OCI-LY1 (cell line): ENCODE data around the gene TMEM156.

Experiments used
- H2AFZ ChIP-seq: fragments of 200-600 bp; sonication (generic), shearing (Covaris generic); 2 replicates; pipeline ENCODE4 v1.6.0; 2014; ENCODE audit warnings: antibody characterized with exemption, mild to moderate bottlenecking, low read length
- H3F3A ChIP-seq: fragments of 200-600 bp; sonication (generic), shearing (Covaris generic); 2 replicates; pipeline ENCODE4 v1.6.0; 2014; ENCODE audit warnings: mild to moderate bottlenecking, antibody characterized with exemption, low read length, moderate library complexity; ENCODE audit not compliant: insufficient read depth
- H3K27ac ChIP-seq: fragments of 200-600 bp; sonication (generic); 2 replicates; pipeline ENCODE4 v1.5.1; 2014; ENCODE audit warnings: low read length, mixed run types, mild to moderate bottlenecking, low read depth; ENCODE audit not compliant: poor library complexity, severe bottlenecking
- H3K27me3 ChIP-seq: fragments of 200-600 bp; sonication (generic); 2 replicates; pipeline ENCODE4 v1.6.0; 2014; ENCODE audit warnings: antibody characterized with exemption, mild to moderate bottlenecking, low read length, moderate library complexity; ENCODE audit not compliant: insufficient read depth
- H3K36me3 ChIP-seq: fragments of 200-600 bp; sonication (generic); 2 replicates; pipeline ENCODE4 v1.6.1; 2014; ENCODE audit warnings: mild to moderate bottlenecking, antibody characterized with exemption, low read length, moderate library complexity, mixed read lengths; ENCODE audit not compliant: insufficient read depth
- H3K4me1 ChIP-seq: fragments of 200-600 bp; sonication (generic); 2 replicates; pipeline ENCODE4 v1.5.1; 2014; ENCODE audit warnings: mild to moderate bottlenecking, low read length, moderate library complexity; ENCODE audit not compliant: insufficient read depth, severe bottlenecking
- H3K4me2 ChIP-seq: fragments of 200-600 bp; sonication (generic), shearing (Covaris generic); 2 replicates; pipeline ENCODE4 v1.6.1; 2014; ENCODE audit warnings: low read length
- H3K4me3 ChIP-seq: fragments of 200-600 bp; sonication (generic); 2 replicates; pipeline ENCODE4 v1.5.1; 2014; ENCODE audit warnings: low read length, low read depth, mild to moderate bottlenecking, mixed read lengths; ENCODE audit not compliant: poor library complexity, severe bottlenecking
- H3K79me2 ChIP-seq: fragments of 200-600 bp; shearing (Covaris generic); 2 replicates; pipeline ENCODE4 v1.6.1; 2016; ENCODE audit warnings: mixed run types, low read length, mixed read lengths; ENCODE audit not compliant: insufficient read depth
- H3K9ac ChIP-seq: fragments of 200-600 bp; sonication (generic), shearing (Covaris generic); 2 replicates; pipeline ENCODE4 v1.6.1; 2014; ENCODE audit warnings: mild to moderate bottlenecking, low read length, mixed read lengths
- H3K9me2 ChIP-seq: fragments of 200-600 bp; sonication (generic), shearing (Covaris generic); 2 replicates; pipeline ENCODE4 v1.6.1; 2014; ENCODE audit warnings: low read depth, mild to moderate bottlenecking, low read length, mixed read lengths
- H3K9me3 ChIP-seq: fragments of 200-600 bp; shearing (Covaris generic); 2 replicates; pipeline ENCODE4 v1.6.1; 2014; ENCODE audit warnings: low read length, mixed read lengths
- H4K20me1 ChIP-seq: fragments of 200-600 bp; sonication (generic), shearing (Covaris generic); 2 replicates; pipeline ENCODE4 v1.6.0; 2016; ENCODE audit warnings: mild to moderate bottlenecking, low read length; ENCODE audit not compliant: insufficient read depth
- EZH2 ChIP-seq: fragments of 200-600 bp; sonication (generic), shearing (Covaris generic); IDR thresholded peaks from 2 replicates; pipeline ENCODE4 v1.8.0; 2017; ENCODE audit warnings: borderline replicate concordance, mixed run types, mild to moderate bottlenecking, antibody characterized with exemption, low read length, moderate library complexity, mixed read lengths
- TF ChIP-seq, protein P1 (sequence below): fragments of 200-600 bp; sonication (generic), shearing (Covaris generic); IDR thresholded peaks from 2 replicates; pipeline ENCODE4 v1.5.1; 2017; ENCODE audit warnings: mild to moderate bottlenecking, antibody characterized with exemption, low read length, moderate library complexity, mixed read lengths

Gene TMEM156

DNA sequence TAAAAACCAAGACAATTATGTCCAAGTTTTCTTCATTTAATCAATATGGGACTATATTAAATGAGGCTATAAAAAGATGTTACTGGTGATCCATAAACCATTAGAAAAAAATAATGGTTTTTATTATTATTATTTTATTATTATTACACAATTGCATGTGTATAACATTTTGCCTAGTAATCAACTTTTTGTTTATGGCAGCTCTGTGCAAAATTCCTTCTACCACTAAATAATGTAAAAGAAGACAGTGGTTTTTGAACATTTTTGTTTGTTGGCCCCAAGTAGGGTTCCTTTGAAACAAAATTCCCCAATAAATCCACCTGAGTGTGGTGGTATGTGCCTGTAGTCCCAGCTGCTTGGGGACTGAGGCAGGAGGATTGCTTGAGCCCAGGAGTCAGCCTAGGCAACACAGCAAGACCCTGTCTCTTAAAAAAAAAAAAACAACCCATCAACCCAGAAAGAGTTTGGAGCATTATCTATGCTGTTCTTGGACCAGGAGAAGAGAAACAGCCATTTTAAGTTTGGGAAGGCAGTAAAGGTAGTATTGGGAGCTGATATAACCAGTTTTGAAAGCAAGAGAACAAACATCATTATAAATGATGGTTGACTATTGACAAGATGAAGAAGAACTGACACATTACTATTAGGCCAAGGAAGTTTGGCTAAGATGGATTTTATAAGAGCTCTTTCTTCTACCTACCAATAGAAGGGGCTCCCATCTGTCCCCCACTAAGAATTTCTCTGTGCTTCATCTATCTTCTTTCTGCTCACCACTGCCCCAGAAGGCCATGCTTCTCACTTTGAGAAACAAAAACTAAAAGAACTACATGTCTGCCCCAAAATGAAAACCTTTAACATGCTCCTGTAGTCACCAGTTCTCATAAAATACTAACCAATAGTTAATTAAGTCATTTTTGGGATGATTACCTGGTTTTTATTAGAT, 2.2 kb downstream of the TMEM156 start:
- TF ChIP-seq, protein P1, sequence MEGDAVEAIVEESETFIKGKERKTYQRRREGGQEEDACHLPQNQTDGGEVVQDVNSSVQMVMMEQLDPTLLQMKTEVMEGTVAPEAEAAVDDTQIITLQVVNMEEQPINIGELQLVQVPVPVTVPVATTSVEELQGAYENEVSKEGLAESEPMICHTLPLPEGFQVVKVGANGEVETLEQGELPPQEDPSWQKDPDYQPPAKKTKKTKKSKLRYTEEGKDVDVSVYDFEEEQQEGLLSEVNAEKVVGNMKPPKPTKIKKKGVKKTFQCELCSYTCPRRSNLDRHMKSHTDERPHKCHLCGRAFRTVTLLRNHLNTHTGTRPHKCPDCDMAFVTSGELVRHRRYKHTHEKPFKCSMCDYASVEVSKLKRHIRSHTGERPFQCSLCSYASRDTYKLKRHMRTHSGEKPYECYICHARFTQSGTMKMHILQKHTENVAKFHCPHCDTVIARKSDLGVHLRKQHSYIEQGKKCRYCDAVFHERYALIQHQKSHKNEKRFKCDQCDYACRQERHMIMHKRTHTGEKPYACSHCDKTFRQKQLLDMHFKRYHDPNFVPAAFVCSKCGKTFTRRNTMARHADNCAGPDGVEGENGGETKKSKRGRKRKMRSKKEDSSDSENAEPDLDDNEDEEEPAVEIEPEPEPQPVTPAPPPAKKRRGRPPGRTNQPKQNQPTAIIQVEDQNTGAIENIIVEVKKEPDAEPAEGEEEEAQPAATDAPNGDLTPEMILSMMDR: peak; percentile 33; the same call in 1 of the 2 replicates
- TF ChIP-seq EZH2: no peak
- peak overlapping the region; percentile 89 for H3K27ac ChIP-seq
- peak overlapping the region; percentile 70 for H3K9ac ChIP-seq
- H3K36me3 ChIP-seq: peaks cover 25% of the 10 kb centered on the region
- no peaks in the 10 kb centered on the region for H3K9me3 ChIP-seq
- peaks cover 3% of the 10 kb centered on the region; the same call in 1 of the 2 replicates for H3F3A ChIP-seq
- H3K4me1 ChIP-seq: peaks cover 63% of the 10 kb centered on the region
- peak overlapping the region; percentile 86 for H3K4me2 ChIP-seq
- no peak overlapping the region; the same call in 1 of the 2 replicates for H2AFZ ChIP-seq
- H3K9me2 ChIP-seq: no peaks in the 10 kb centered on the region
- peaks cover 62% of the 10 kb centered on the region for H3K79me2 ChIP-seq
- no peaks in the 10 kb centered on the region for H3K27me3 ChIP-seq
- peak overlapping the region; percentile 84 for H3K4me3 ChIP-seq
- no peaks in the 10 kb centered on the region for H4K20me1 ChIP-seq

GRCh38 chr4:39026096-39026495, 6.1 kb downstream of the TMEM156 start:
- no peaks in the 10 kb centered on the region for H3F3A ChIP-seq
- H3K36me3 ChIP-seq: peaks cover 58% of the 10 kb centered on the region
- H3K9me3 ChIP-seq: peaks cover 5% of the 10 kb centered on the region
- H3K27ac ChIP-seq: peak overlapping the region; percentile 41
- no peak overlapping the region for H3K4me3 ChIP-seq
- H3K4me1 ChIP-seq: peaks cover 37% of the 10 kb centered on the region
- no peaks in the 10 kb centered on the region for H4K20me1 ChIP-seq
- H3K27me3 ChIP-seq: no peaks in the 10 kb centered on the region
- no peak overlapping the region for H3K9ac ChIP-seq
- H3K79me2 ChIP-seq: peaks cover 95% of the 10 kb centered on the region
- H3K4me2 ChIP-seq: no peak overlapping the region
- H2AFZ ChIP-seq: no peak overlapping the region
- no peak for TF ChIP-seq EZH2
- TF ChIP-seq, protein P1: no peak
- no peaks in the 10 kb centered on the region for H3K9me2 ChIP-seq

DNA sequence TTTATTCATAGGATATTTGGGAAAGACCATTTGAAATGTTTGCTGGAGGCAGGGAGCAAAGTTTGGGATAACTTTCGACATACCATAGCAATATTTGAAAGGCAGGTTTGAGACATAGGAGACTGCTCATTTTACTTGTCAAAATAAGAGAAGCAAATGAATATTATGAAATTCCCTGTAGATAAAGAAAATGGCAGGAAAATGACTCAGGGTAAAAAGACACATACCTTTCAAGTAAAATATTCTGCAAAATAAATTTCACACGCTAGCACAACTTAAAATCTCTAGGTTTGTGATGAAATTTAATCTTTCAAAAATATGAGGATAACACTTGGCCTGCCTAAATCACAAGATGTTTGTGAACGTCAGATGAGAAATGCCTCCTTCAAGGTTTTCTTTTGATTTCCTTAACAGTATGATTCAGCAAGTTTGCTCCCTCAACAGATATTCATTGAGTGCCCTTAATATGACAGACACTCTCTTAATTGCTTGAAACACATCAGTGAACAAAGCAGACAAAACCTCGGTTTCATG, 6.6 kb downstream of the TMEM156 start:
- H3K4me2 ChIP-seq: no peak overlapping the region
- H4K20me1 ChIP-seq: no peaks in the 10 kb centered on the region
- H3K4me3 ChIP-seq: no peak overlapping the region
- peaks cover 58% of the 10 kb centered on the region for H3K36me3 ChIP-seq
- H3K79me2 ChIP-seq: peaks cover 90% of the 10 kb centered on the region
- no peaks in the 10 kb centered on the region for H3F3A ChIP-seq
- no peaks in the 10 kb centered on the region for H3K27me3 ChIP-seq
- H3K9me3 ChIP-seq: peaks cover 5% of the 10 kb centered on the region
- no peaks in the 10 kb centered on the region for H3K9me2 ChIP-seq
- H3K4me1 ChIP-seq: peaks cover 37% of the 10 kb centered on the region
- H3K9ac ChIP-seq: no peak overlapping the region
- TF ChIP-seq, protein P1: no peak
- no peak for TF ChIP-seq EZH2
- H2AFZ ChIP-seq: no peak overlapping the region
- peak overlapping the region; percentile 41 for H3K27ac ChIP-seq
